Gastrocnemius medialis (tissue), 4 donors: ENCODE data around the gene VPS4A.

ENCODE experiments used
- CTCF ChIP-seq, 5 experiments: fragments of 450-650 bp in 3 of 5; fragments of 200-600 bp in 2 of 5; sonication (generic) in 2 of 5; IDR thresholded peaks in 4 of 5; conservative IDR thresholded peaks in 1 of 5; 1 replicate in 4 of 5; 2 replicates in 1 of 5; pipeline ENCODE4 v1.5.1; 2016 to 2019; ENCODE audit warnings: antibody characterized with exemption in 5 of 5, mild to moderate bottlenecking in 3 of 5, moderate library complexity in 3 of 5
- POLR2A ChIP-seq, 2 donors: fragments of 450-650 bp; IDR thresholded peaks; one replicate each; pipeline ENCODE4 v1.6.1; 2017; ENCODE audit warnings: antibody characterized with exemption in 2 of 2, mild to moderate bottlenecking in 2 of 2, moderate library complexity in 2 of 2

GRCh38 chr16:69285240-69285639 is 25.9 kb upstream of the VPS4A start:
- no peak for TF ChIP-seq CTCF (IDR thresholded peaks at IDR 0.05 in 4 of 5, conservative IDR thresholded peaks at IDR 0.05 in 1 of 5)
- TF ChIP-seq POLR2A (IDR thresholded peaks at IDR 0.05) = no peak
